IPS-18c (cell line): ENCODE measurements around the gene CCDC18.
"Not testable (repeated sequence)": the region's sequence is repeated elsewhere in the genome, so short reads cannot be mapped to it uniquely, and the experiment has no call there.

Experiments
- H3K4me3 ChIP-seq: 2 replicates; pipeline ENCODE4 v1.7.0; 2013; ENCODE audit warnings: low read depth, mild to moderate bottlenecking, low read length, moderate library complexity; ENCODE audit not compliant: insufficient read depth
- H3K9me3 ChIP-seq: one replicate; pipeline ENCODE4 v1.6.1; 2013; ENCODE audit warnings: mild to moderate bottlenecking, low read length, moderate library complexity; ENCODE audit not compliant: control insufficient read depth, insufficient read depth

CCDC18 gene

GRCh38 chr1:93180723-93181613 lies at the start of gene CCDC18:
Gene CCDC18 (plus strand): TSS chr1:93180724. CDS start chr1:93183362, 2,638 bp downstream.
- Histone ChIP-seq H3K4me3 (peak within 1 kb of the TSS; percentile 93), H3K9me3 (no peaks in the 10 kb centered on the region)

GRCh38 chr1:93132638-93133037 lies 47.9 kb upstream of the CCDC18 start:
- no peaks in the 10 kb centered on the region for H3K9me3 ChIP-seq
- no peak overlapping the region for H3K4me3 ChIP-seq

GRCh38 chr1:93136445-93136844 lies 44.1 kb upstream of the CCDC18 start:
- Histone ChIP-seq H3K9me3 (no peaks in the 10 kb centered on the region), H3K4me3 (no peak overlapping the region)

GRCh38 chr1:93137604-93138292 lies 42.8 kb upstream of the CCDC18 start:
- H3K4me3 ChIP-seq, result no peak overlapping the region
- no peaks in the 10 kb centered on the region for H3K9me3 ChIP-seq

GRCh38 chr1:93140106-93140505 lies 40.4 kb upstream of the CCDC18 start:
- no peaks in the 10 kb centered on the region for H3K9me3 ChIP-seq
- H3K4me3 ChIP-seq, result no peak overlapping the region

GRCh38 chr1:93142161-93142560 lies 38.4 kb upstream of the CCDC18 start:
- Histone ChIP-seq H3K4me3 (no peak overlapping the region), H3K9me3 (no peaks in the 10 kb centered on the region)

- no peak overlapping the region for H3K4me3 ChIP-seq
Observed at GRCh38 chr1:93143136-93143535, 37.4 kb upstream of the CCDC18 start.

GRCh38 chr1:93143769-93144168 lies 36.8 kb upstream of the CCDC18 start:
- Histone ChIP-seq H3K9me3 (no peaks in the 10 kb centered on the region), H3K4me3 (no peak overlapping the region)

More at GRCh38 chr1:93143136-93143535, 37.4 kb upstream of the CCDC18 start:
- no peaks in the 10 kb centered on the region for H3K9me3 ChIP-seq

- no peak overlapping the region for H3K4me3 ChIP-seq
- H3K9me3 ChIP-seq, result no peaks in the 10 kb centered on the region
Observed at GRCh38 chr1:93148001-93148400, 32.5 kb upstream of the CCDC18 start.

- no peak overlapping the region for H3K4me3 ChIP-seq
- no peaks in the 10 kb centered on the region for H3K9me3 ChIP-seq
Observed at GRCh38 chr1:93150729-93151128, 29.8 kb upstream of the CCDC18 start.

GRCh38 chr1:93151474-93151873 lies 29.1 kb upstream of the CCDC18 start:
- H3K4me3 ChIP-seq, result no peak overlapping the region
- H3K9me3 ChIP-seq, result no peaks in the 10 kb centered on the region

GRCh38 chr1:93152835-93153234 lies 27.7 kb upstream of the CCDC18 start:
- H3K9me3 ChIP-seq, result no peaks in the 10 kb centered on the region
- no peak overlapping the region for H3K4me3 ChIP-seq

- H3K9me3 ChIP-seq, result no peaks in the 10 kb centered on the region
Observed at GRCh38 chr1:93154898-93155297, 25.6 kb upstream of the CCDC18 start.

GRCh38 chr1:93155335-93155734 lies 25.2 kb upstream of the CCDC18 start:
- Histone ChIP-seq H3K4me3 (no peak overlapping the region), H3K9me3 (no peaks in the 10 kb centered on the region)

More at GRCh38 chr1:93154898-93155297, 25.6 kb upstream of the CCDC18 start:
- no peak overlapping the region for H3K4me3 ChIP-seq

- no peak overlapping the region for H3K4me3 ChIP-seq
- no peaks in the 10 kb centered on the region for H3K9me3 ChIP-seq
Observed at GRCh38 chr1:93159337-93159736, 21.2 kb upstream of the CCDC18 start.

- H3K4me3 ChIP-seq, H3K9me3 ChIP-seq: not testable (repeated sequence)
Observed at GRCh38 chr1:93163314-93163713, 17.2 kb upstream of the CCDC18 start.

- H3K9me3 ChIP-seq, result no peaks in the 10 kb centered on the region
- H3K4me3 ChIP-seq, result no peak overlapping the region
Observed at GRCh38 chr1:93164816-93165215, 15.7 kb upstream of the CCDC18 start.

GRCh38 chr1:93165895-93166294 lies 14.6 kb upstream of the CCDC18 start:
- not testable (repeated sequence) for H3K9me3 ChIP-seq, H3K4me3 ChIP-seq
